GM06990 (cell line): Measurements from ENCODE around the gene DCDC1.

ENCODE experiments used
- DNase-seq: peaks from one replicate; pipeline ENCODE4 v3.0.0-alpha.2; 2011; ENCODE audit not compliant: insufficient read length; ENCODE audit errors: extremely low read depth
- H3K27me3 ChIP-seq: replicated peaks from 2 replicates; pipeline ENCODE4 v1.6.0; 2011; ENCODE audit warnings: low read length; ENCODE audit not compliant: control insufficient read depth, insufficient read depth
- H3K36me3 ChIP-seq: 2 replicates; pipeline ENCODE4 v1.5.1; 2011; ENCODE audit warnings: low read length; ENCODE audit not compliant: control insufficient read depth, insufficient read depth
- H3K4me3 ChIP-seq: replicated peaks from 2 replicates; pipeline ENCODE4 v1.5.1; 2011; ENCODE audit warnings: low read depth, mild to moderate bottlenecking, control low read depth, low read length
- CTCF ChIP-seq: IDR thresholded peaks from 2 replicates; pipeline ENCODE4 v1.5.1; 2011; ENCODE audit warnings: low read length, control low read depth, mild to moderate bottlenecking, inconsistent platforms; ENCODE audit not compliant: insufficient read depth, poor library complexity, severe bottlenecking

The DCDC1 gene

GRCh38 chr11:31127290-31127689 lies 242.2 kb downstream of the DCDC1 start:
- no peak overlapping the region for H3K4me3 ChIP-seq
- no peaks in the 10 kb centered on the region for H3K27me3 ChIP-seq
- DNase-seq, result no peak
- H3K36me3 ChIP-seq, result no peaks in the 10 kb centered on the region
- no peak for TF ChIP-seq CTCF

GRCh38 chr11:31120428-31120827 lies 249.1 kb downstream of the DCDC1 start:
- Histone ChIP-seq H3K27me3 (no peaks in the 10 kb centered on the region), H3K36me3 (no peaks in the 10 kb centered on the region), H3K4me3 (no peak overlapping the region)
- no peak for TF ChIP-seq CTCF
- no peak for DNase-seq

DNA sequence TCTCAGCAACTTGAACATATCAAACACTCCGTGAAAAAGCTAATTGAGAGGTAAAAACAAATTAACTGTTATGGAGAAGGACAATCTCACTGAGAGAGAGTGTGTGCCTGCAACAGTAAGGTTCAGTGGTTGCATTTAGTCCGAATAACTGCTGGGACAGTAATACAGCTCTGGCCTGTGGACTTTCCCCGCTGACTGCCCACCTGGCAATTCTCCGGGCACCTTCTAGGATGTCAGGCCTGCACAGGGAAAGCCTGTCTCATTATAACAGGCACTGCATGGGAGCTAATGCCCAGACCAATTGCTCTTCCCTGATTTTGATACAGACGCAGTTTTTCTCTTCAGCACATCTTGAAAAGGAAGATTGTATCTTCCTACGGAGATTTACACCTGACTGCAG lies 251.0 kb downstream of the DCDC1 start:
- TF ChIP-seq CTCF, result no peak
- Histone ChIP-seq H3K36me3 (no peaks in the 10 kb centered on the region), H3K27me3 (no peaks in the 10 kb centered on the region), H3K4me3 (no peak overlapping the region)
- DNase-seq, result no peak

- DNase-seq, result no peak
- H3K4me3 ChIP-seq, result no peak overlapping the region
- no peak for TF ChIP-seq CTCF
- no peaks in the 10 kb centered on the region for H3K36me3 ChIP-seq
- H3K27me3 ChIP-seq, result no peaks in the 10 kb centered on the region
Measured at GRCh38 chr11:31117038-31117437, 252.5 kb downstream of the DCDC1 start.

GRCh38 chr11:31114442-31114841 lies 255.1 kb downstream of the DCDC1 start:
- DNase-seq, result no peak
- H3K36me3 ChIP-seq, result no peaks in the 10 kb centered on the region
- no peak overlapping the region for H3K4me3 ChIP-seq
- no peak for TF ChIP-seq CTCF
- H3K27me3 ChIP-seq, result no peaks in the 10 kb centered on the region

DNA sequence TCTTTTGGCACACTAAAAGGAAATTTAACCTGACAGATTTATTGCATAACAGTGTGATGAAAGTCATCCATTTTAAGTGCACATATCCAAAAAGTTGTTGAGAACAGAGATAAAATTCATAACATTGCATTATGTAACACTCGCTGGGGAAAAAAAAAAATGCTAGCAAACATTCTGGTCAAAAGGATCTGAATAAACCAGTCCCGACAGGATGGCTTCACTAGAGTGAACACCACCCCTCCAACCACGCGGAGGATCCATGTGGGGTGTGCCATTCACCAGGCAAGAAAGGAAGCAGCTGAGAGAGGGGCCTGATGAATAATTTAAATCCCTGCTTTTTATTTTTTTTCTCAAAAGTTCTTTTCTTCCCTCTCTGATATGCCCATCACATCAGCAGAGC lies 258.7 kb downstream of the DCDC1 start:
- no peak for TF ChIP-seq CTCF
- H3K36me3 ChIP-seq, result no peaks in the 10 kb centered on the region

More for the DNA sequence above, 258.7 kb downstream of the DCDC1 start:
- Histone ChIP-seq H3K4me3 (no peak overlapping the region), H3K27me3 (no peaks in the 10 kb centered on the region)
- DNase-seq, result no peak
